ENCODE results near the gene ZSWIM6.

GRCh38 chr5:61440596-61440995 is 108.5 kb downstream of the ZSWIM6 start:
- TF ChIP-seq CTCF (conservative IDR thresholded peaks at IDR 0.05) (no peak), ZFX (IDR thresholded peaks at IDR 0.05) (no peak)

All from C4-2B (cell line).